Psoas muscle (tissue), 8 donors: ENCODE data around the gene RAB3GAP2. TPM values are rescaled to one million over a fixed set of nuclear protein-coding genes. Genes with fewer than 3 reads are reported as not detected.

ENCODE experiments used
- ATAC-seq, 4 donors: fragments of 200-7000 bp; cut with Tn5 transposase; one replicate each; pipeline ENCODE4 v1.9.1; 2020; ENCODE audit warnings: moderate library complexity in 3 of 4, mild to moderate bottlenecking in 2 of 4
- DNase-seq, 2 donors: peaks; one replicate each; pipeline ENCODE4 v3.0.0-alpha.2; 2020
- H3K27ac ChIP-seq: fragments of 200-600 bp; one replicate; pipeline ENCODE4 v1.8.0; 2022
- H3K27me3 ChIP-seq, 3 donors: fragments of 200-600 bp in 1 of 3; one replicate each; pipeline versions ENCODE4 v1.6.1 to v1.8.0; 2013 to 2022; ENCODE audit warnings: low read length in 2 of 3, mild to moderate bottlenecking in 2 of 3, moderate library complexity in 1 of 3; ENCODE audit not compliant: insufficient read depth in 3 of 3
- H3K36me3 ChIP-seq, 2 donors: fragments of 200-600 bp in 1 of 2; one replicate each; pipeline versions ENCODE4 v1.6.1 to v1.8.0; 2013 to 2022; ENCODE audit warnings: low read depth in 1 of 2, mild to moderate bottlenecking in 1 of 2, moderate library complexity in 1 of 2; ENCODE audit not compliant: insufficient read depth in 1 of 2
- H3K4me1 ChIP-seq: fragments of 200-600 bp; one replicate; pipeline ENCODE4 v1.8.0; 2022
- H3K4me3 ChIP-seq: fragments of 200-600 bp; one replicate; pipeline ENCODE4 v1.8.0; 2022; ENCODE audit warnings: mild to moderate bottlenecking
- H3K9me3 ChIP-seq: fragments of 200-600 bp; one replicate; pipeline ENCODE4 v1.8.0; 2022
- CTCF ChIP-seq: fragments of 200-600 bp; IDR thresholded peaks from one replicate; pipeline ENCODE4 v1.8.0; 2022; ENCODE audit warnings: antibody characterized with exemption
- WGBS, 3 donors: extraction: QIAGEN DNeasy Blood & Tissue Kit; methylation state at CpG; one replicate each; pipeline versions ENCODE4 v1.1.6 to v1.1.7; 2013; 5-methylcytosine and 5-hydroxymethylcytosine counted together
- intact Hi-C, 2 donors: fragments of 100-400 bp; cut with DNase I; formaldehyde crosslinking; loops; one replicate each; pipeline versions ENCODE4 v1.11.0 to v1.14.2; 2022
- polyA plus RNA-seq, 3 donors: library from polyadenylated mRNA; stranded (reverse); fragments of 200-250 nt; gene quantifications; one replicate each; pipeline ENCODE4 v1.2.3, GENCODE V29; 2013
- total RNA-seq, 4 donors: library from RNA; stranded (reverse); fragmentation: NEBNext Ultra II Directional in 2 of 4; extraction: Animal tissue kit (Norgen Biotek cat#: 25700) in 2 of 4; gene quantifications; one replicate each; pipeline versions ENCODE4 v1.2.1 to v1.2.4, GENCODE V29; 2021 to 2023
- donor health status: healthy with polysubstance abuse.
- donor health status: DM: no; HTN: no; CAD: no; lungs with moderate emphysema.
- donor health status: Bipolar disorder and iron deficiency.
- donor health status: healthy.
- donor health status: DM: yes; HTN: yes; CAD: no.
- donor health status: DM: no; HTN: no; CAD: no.
- donor health status: DM: no; HTN: no; CAD: no.
- donor health status: DM: yes; HTN: yes; CAD: no.

The RAB3GAP2 gene
- total and polyA plus RNA-seq, 7 donors: 5.8 to 28.6 (median 18.6) TPM

GRCh38 chr1:220294846-220295301, 22.6 kb upstream of the RAB3GAP2 start:
- intact Hi-C loops: loop anchor here in 1 of 2 donors (5.0 to 10.0 kb wide), 3 partner anchors 140 to 482 kb away; no protein-coding TSS in a partner anchor
- Histone ChIP-seq H3K36me3 (no peaks in the 10 kb centered on the region), H3K9me3 (no peaks in the 10 kb centered on the region), H3K4me1 (no peaks in the 10 kb centered on the region), H3K27ac (no peak overlapping the region), H3K27me3 (no peaks in the 10 kb centered on the region), H3K4me3 (no peak overlapping the region)
- ATAC-seq (no peak), DNase-seq (no peak)
- 76 to 82% (median 80%) methylated on average over 4 of the region's 4 CpGs for WGBS, 3 donors
- no peak for TF ChIP-seq CTCF

- Histone ChIP-seq H3K27me3 (no peaks in the 10 kb centered on the region), H3K36me3 (no peaks in the 10 kb centered on the region), H3K27ac (no peak overlapping the region), H3K4me3 (no peak overlapping the region), H3K9me3 (no peaks in the 10 kb centered on the region), H3K4me1 (no peaks in the 10 kb centered on the region)
- no peak for TF ChIP-seq CTCF
- intact Hi-C loops: loop anchor here in 1 of 2 donors (5.0 to 10.0 kb wide), 2 partner anchors 143 to 441 kb away; no protein-coding TSS in a partner anchor
- ATAC-seq (no peak), DNase-seq (no peak)
Measured at GRCh38 chr1:220291580-220291979, 19.3 kb upstream of the RAB3GAP2 start.

GRCh38 chr1:220290140-220290761, 18.0 kb upstream of the RAB3GAP2 start:
- H3K36me3 ChIP-seq: no peaks in the 10 kb centered on the region
- no peaks in the 10 kb centered on the region for H3K27me3 ChIP-seq
- no peaks in the 10 kb centered on the region for H3K9me3 ChIP-seq
- no peak for TF ChIP-seq CTCF
- H3K4me1 ChIP-seq: no peaks in the 10 kb centered on the region
- H3K4me3 ChIP-seq: no peak overlapping the region
- no peak overlapping the region for H3K27ac ChIP-seq
- WGBS, 3 donors: 32 to 33% (median 33%) methylated on average over 4 of the region's 4 CpGs
- no peak for ATAC-seq
- intact Hi-C loops: loop anchor here in 1 of 2 donors (5.0 to 10.0 kb wide), 2 partner anchors 145 to 442 kb away; no protein-coding TSS in a partner anchor
- DNase-seq: no peak

- no peak overlapping the region for H3K4me3 ChIP-seq
- no peak for ATAC-seq
- intact Hi-C loops: loop anchor here in 1 of 2 donors (10.0 kb wide), 1 partner anchor 488 kb away; no protein-coding TSS in a partner anchor
- H3K27ac ChIP-seq: no peak overlapping the region
- no peaks in the 10 kb centered on the region for H3K4me1 ChIP-seq
- no peaks in the 10 kb centered on the region for H3K9me3 ChIP-seq
- DNase-seq: no peak
- no peaks in the 10 kb centered on the region for H3K36me3 ChIP-seq
- no peak for TF ChIP-seq CTCF
- WGBS, 3 donors: 93 to 95% (median 94%) methylated on average over 8 of the region's 8 CpGs
- no peaks in the 10 kb centered on the region for H3K27me3 ChIP-seq
Measured at GRCh38 chr1:220287129-220287528, 14.9 kb upstream of the RAB3GAP2 start.
